HG03175 (cell line): Measurements from ENCODE around the gene GRM8.
"Not testable (repeated sequence)": the region's sequence is repeated elsewhere in the genome, so short reads cannot be mapped to it uniquely, and the experiment has no call there.

ENCODE experiments used
- ATAC-seq: cut with Tn5 transposase; IDR thresholded peaks from one replicate; pipeline ENCODE4 v1.9.1; 2021; ENCODE audit warnings: mild to moderate bottlenecking, moderate library complexity; ENCODE audit not compliant: unreplicated experiment

Gene GRM8

DNA sequence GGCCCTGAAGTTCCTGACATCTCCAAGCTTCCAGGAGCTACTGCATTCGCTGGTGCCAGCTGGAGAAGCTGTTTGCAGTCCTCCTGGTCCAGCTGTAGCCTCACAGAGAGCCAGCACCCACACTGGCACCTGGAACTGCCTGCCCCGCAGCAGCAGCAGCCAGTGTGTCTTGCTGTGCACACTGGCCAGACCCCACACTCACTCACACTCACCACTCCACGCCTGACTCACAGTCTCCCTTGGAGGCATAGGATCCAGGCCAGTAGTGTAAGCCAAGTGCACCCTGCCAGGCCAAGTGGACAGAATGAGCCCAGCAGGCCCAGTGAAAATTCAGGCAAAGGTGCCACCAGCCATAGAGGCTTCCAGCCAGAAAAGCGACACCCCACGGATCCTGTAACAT lies 566.3 kb downstream of the GRM8 start:
- ATAC-seq, result no peak

DNA sequence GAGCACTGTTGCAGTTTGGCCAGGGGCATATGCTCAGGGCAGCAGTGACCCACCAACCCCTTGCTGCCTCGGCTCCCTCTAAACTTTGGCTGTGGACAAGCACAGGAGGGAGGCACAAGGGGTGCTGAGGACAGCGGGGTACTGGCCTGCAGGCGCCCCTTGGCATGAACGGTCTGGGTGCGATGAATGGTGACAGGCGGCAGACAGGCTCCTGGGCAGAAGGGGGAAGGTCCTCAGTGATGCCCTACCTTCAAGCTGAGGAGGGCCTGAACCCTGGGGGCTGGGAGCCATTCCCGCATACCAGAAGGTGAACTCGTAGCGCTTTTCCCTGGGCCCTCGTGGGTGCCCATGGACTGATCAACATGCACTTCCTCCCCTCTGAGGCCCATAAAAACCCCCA lies 567.1 kb downstream of the GRM8 start:
- ATAC-seq, result no peak

DNA sequence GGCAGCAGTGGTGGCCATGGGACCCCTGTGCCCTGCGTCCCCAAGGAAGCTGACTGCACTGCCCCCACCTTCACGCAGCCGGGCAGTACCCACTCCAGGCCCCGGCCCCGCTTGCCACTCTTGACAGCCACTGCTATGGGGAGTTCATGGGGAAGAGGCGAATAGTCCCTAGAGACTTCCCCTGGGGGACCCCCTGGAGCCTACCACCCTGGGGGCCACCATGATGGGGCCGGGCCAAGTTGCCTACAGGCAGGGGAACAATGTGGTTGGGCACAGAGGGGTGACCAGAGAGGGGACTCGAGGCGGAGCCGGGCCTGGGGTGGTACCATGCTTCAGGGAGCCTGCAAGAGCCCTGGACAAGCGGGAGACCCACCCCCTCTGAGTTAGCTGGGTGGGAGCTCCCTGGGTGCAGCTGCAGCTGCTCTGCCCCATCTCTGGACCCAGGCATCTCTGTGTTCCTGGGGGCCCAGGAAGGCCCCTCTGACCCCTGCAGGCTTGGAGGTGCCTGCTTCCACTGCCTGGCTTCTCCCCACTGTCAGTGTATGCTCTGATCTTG lies 567.6 kb downstream of the GRM8 start:
- no peak for ATAC-seq

DNA sequence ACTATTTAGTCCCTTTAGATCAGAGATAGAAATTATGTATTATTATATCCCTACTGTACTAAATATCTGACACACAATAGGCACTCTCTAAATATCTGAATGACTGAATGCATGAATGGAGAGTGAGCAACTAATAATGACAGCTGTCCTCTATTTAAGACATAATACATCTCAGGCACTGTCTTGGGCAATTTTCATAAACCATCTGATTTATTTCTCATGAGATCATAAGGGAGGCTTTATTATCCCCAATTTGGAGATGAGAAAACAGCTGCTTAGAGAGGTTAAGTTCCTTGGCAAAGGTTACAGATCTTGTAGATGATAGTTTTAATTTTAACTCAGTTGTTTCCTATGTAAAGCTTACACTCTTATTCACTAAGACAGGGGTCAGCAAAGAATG lies 570.6 kb downstream of the GRM8 start:
- no peak for ATAC-seq

DNA sequence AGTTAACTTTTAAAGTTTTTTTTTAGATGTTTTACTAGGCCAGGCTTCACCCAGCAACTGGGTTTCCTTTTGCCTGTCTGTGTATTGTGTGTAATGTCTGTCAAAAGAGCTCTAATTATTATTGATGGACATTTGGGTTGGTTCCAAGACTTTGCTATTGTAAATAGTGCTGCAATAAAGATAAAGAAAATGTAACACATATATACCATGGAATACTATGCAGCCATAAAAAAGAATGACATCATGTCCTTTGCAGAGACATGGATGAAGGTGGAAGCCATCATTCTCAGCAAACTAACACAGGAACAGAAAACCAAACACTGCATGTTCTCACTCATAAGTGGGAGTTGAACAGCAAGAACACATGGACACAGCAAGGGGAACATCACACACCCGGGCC lies 584.0 kb downstream of the GRM8 start:
- not testable (repeated sequence) for ATAC-seq

DNA sequence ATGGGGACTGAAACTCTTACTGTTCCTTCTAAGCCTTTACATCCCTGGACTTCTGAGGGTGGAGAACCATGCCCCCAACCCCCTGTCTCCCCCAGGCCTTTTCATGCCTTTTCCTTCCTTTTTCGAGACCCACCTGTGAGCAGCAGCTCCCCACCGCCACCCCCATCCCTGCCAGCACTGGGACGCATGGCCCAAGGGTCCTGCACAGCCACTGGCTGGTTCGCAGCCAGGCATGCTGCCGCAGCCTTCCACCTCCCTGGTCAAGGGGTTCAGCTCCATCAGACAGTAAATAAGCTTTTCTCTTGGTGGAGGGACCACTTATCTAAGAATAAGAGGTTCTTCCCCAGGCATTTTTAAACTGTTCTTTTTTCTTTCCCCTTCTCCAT lies 584.4 kb downstream of the GRM8 start:
- ATAC-seq, result no peak

DNA sequence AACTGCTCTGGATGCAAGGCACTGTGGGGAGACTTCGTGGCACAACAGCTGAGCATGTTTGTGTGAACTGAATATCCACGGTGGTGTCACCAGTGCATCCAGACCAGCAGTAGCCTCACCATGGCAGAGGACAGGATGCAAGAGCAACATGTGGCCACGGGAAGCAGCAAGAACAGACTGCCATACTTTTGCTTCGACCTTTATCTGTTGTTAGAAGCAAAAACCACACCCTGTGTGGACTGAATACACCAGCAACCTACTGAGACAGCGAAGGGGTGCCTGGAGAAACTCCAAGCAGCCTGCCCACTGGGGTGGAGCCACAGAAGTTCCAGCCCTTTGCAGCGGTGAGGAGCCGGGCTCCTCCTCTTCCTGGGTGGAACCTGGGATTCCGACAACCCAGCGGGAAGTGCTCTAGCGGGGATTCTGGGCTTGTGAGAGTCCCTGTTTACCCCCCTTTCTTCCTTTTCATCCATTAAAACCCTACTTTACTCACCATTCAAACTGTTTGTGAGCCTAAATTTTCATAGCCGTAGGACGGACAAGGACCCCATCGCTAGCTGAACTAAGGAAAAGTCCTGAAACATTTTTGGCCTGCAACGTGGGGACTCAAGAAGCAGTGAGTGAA lies 584.9 kb downstream of the GRM8 start:
- no peak for ATAC-seq

DNA sequence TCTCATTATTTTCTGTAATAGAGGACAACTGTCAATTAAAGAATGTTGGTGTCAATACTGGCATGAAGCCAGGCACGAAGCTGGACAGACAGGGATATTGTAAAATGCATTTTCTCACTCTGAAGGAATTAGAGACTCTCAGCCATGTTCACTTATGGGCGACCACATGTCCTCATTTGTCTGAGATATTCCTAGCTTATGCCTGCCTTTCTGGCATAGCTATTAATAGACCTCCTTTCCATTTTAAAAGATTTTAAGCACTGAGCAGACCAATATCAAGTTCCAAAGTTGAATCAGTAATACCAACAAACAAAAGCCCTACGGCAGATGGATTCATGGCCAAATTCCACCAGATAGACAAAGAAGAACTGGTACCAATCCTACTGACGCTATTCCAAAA lies 589.9 kb downstream of the GRM8 start:
- ATAC-seq, result no peak

DNA sequence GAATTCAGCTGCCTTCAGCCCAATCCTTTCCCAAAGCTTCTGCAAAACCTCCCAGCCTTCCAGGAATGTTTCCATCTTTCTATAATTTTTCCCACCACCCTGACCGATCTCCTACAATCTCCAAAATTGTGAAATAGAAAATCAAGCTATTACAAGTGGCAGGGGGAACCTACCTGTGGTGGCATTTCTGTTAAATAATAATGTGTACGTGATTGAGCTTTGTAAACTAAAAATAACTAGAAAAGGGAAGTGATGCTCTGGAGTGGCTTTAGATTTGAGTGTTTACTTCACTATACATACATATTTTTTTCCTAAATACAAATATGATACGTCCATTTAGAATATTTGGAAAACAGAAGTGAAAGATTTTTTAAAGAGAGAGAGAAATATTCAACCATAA lies 593.6 kb downstream of the GRM8 start:
- peak; percentile 89 for ATAC-seq

DNA sequence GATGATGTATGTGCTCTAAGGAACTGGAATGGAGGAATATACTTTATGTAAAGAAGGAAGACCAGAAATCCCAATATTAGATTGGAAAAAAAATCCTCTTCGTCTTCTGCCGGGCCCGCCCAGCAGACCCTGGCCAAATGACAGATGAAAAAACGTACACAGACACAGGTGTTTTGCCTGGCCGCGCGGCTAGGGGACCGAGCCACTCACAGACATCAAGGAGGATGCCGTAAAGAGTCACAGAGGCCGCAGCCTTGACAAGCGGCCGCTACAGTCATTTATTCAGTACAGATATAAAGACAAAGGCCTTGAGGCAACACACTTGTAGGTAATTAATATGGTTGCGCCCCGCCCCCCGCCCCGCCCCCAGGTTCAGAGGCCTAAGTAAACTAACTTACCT lies 594.1 kb downstream of the GRM8 start:
- ATAC-seq, result peak; percentile 28

DNA sequence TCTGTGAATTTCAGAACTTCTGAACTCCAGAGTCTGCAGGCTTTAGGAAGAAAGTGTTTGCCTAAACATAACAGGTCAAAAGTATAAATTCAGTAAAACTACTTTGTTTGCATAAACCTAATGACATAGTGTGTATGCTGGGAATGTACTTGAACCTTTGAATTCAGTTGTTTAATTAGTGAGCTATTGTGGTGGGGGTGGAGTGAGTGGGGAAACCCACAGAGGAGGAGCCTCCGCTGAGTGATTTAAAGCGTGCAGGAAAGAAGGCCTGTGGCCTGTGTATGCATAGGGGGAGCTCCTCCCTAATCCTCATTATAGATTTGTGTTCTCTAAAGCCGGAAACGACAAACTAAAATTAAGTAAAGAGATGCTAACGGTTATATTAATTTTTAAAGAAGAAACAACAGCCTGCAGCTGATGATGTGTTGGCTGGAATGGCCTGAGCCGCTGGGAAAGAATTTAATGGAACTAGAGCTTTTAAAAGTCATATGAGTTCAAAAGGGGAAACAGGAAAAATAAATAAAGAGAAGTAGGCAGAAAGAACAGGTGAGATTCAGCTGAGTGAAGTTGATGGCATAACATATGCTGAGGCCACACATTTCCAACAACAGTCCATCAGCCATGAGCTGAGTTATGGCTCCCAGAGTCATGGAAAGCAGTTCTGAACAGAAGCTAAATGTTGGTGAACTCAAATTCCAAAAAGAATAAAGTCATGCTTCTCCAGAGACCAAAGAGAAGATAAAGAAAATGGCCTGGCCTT lies 595.0 kb downstream of the GRM8 start:
- peak; percentile 78 for ATAC-seq

DNA sequence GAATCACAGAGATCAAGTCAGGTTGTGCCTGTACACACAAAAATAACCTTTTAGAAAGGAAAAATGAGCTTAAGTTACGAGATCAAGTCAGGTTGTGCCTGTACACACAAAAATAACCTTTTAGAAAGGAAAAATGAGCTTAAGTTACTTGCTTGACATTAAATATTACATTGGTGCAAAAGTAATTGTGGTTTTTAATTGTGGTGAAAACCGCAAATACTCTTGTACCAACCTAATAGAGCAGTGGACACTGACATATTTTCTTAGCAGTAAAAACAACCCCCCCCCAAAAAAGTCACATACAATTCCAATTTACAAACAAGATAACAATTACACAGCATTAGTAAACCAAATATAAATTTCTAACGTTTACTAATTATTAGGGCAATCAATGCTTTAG lies 595.6 kb downstream of the GRM8 start:
- no peak for ATAC-seq

DNA sequence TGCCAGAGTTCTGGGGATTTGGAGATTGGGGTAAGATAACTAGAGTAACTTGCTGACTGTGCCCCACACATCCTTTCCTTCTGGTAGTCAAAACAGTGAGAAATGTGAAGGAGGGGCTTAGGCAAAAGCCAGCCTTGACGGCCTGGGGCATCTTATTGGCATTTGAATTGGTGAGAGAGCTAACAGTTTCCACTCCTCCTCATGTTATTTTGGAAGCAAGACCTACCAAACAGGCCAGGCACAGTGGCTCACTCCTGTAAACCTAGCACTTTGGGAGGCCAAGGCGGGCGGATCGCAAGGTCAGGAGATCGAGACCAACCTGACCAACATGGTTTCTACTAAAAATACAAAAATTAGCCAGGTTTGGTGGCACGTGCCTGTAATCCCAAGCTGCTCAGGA lies 596.6 kb downstream of the GRM8 start:
- no peak for ATAC-seq

DNA sequence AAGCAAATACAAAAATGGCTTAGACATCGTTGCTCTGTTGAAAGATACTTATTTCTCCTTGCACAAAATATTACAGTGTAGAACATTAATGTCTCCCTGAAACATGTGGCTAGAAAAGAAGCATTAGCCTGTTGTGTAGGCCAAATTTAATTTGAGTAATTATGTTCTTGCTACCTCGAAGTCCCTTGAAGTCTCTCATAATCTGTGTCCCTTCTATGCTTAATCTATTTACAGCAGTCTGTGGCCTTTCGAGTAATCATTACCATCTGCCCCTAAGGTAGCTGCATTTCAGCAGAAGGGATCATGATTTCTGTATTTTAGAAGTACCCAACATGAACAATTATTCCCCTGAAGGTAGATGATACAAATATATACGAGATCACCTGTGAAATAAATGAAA lies 615.2 kb downstream of the GRM8 start:
- no peak for ATAC-seq

DNA sequence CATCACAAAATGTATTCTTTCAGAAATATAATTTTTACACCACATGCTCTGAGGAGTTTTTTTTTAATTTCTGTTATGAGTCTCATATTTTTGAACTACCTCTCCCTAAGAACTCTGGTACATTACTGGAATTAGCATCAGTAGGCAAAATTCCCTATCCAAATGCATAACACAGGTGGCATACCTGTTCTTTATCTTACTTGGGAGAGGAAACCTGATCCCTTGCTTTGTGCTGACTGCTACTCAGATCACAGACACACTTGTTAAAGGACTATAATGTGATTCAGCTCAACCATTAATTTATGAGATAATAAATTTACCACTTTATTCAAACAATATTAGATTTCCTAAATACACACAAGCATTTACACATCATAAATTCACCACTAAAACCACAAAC lies 617.2 kb downstream of the GRM8 start:
- no peak for ATAC-seq

DNA sequence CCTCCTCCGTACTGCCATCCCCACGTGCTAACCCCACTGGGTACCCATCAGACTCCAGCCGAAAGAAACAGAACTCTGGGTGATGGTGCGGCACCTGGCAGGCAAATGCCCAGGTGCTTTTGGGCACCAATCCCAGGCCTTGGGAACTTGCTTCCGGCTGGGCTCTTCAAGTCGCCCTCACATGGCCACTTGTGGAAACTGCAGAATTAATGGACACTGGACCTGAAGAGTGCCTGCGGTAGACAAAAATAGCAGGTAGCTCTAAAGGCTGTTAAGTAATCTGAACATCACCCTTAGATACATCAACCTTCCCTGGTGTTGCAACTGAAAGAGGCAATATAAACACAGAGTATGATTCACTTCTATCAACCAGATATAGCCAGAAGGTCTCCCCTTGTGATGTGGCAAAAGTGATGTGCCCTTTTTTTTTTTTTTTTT lies 644.4 kb downstream of the GRM8 start:
- ATAC-seq, result peak; percentile 51

DNA sequence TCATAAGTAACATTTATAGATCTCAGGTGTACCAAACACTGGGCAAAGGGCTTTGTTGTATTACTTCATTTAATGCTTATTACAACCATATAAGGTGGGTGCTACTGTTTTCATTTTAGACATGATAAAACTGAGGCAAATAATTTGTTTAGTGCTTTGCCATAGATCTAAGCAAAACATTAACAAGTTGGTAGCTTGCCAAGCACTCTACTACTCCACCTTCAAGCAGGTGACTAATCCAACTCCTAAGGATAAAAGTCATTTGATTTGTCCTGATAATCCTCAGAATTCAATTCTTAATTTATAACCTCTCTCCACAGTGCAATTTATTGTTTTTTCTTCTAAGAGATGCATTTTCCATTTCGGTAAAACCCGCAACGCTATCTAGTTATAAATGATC lies 646.4 kb downstream of the GRM8 start:
- ATAC-seq, result no peak

DNA sequence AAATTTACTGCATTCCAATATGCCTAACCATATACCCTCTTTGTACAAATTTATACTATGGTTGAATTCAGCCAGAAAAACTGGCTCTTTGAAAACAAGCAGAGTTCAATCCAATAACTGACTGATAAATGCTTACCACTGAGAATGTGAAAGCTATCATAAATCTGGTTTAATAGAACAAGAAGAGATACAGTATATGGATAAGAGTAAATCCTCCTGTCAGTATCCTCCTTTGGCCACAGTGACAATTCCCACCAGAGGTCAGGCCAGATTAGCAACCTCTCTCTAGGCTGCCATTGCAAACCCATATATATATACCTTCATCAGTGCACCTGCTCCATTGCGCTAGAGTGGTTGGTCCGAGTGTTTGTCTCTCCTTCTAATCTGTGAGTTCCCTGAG lies 647.2 kb downstream of the GRM8 start:
- no peak for ATAC-seq

DNA sequence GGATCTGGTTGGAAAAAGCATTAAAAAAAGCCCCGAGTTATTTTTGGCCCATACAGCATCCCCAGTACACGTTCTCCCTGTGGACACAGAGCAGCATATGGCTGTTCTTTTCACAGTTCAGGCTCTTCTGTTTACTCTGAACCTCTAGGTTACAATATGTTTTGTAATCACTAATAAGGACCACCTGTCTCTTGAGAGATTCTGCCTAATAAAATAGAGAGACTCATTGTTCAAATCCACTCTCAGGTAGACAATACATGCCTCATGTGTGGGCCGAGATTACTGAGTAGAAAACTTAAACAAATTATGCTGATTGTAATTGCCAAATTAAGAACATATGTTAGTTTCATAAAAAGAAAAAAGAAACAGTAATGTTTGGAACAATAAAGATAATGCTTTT lies 647.7 kb downstream of the GRM8 start:
- ATAC-seq, result no peak

DNA sequence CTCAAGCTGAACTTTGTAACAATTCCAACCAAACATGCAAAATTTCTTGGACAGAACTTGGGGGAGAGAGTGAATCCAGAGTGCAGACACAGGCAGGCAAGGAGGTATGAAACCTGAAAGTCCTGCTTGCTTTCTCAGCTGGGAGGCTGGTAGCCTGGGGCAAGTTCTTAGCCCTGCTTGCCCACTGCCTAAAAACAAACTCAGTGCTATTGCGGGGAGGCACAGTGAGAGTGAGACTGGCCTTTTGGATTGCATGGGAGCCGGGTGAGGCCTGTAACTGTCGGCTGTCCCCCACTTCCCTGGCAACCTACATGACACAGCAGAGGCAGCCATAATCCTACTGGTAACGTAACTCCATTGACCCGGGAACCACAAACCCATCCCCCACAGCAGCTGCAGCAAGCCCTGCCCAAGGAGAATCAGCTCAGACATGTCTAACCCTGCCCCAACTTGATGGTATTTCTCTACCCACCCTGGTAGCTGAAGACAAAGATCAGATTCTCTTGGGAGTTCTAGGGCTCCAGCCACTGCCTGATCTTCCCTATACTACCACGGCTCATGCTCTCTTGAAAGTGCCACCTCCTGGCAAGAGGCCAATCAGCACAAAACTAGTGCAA lies 663.6 kb downstream of the GRM8 start:
- ATAC-seq, result no peak

DNA sequence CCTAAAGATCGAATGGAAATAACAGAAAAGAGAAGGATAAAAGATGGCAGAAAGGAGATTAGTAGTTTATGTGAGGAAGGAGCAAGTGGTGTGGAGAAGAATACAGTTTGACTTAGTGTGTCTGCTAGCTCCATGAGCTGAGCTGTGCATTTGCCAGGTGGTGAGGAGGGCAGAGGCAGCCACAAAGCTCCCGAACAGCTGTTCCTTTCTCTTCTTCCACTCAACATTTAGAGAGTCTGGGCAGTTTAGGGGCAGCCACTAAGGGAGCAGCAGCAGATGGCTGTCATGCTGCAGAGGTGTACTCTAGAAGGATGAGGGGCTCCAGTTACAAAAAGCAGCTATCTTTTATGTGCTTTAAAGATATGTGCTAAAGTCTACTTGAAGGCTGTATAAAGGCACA lies 674.4 kb downstream of the GRM8 start:
- no peak for ATAC-seq
